VCaP (cell line): ENCODE results near the gene DNASE1.

Experiments used
- H3K27ac ChIP-seq: fragments of 450-650 bp; 2 replicates; pipeline ENCODE4 v1.5.1; 2017
- CTCF ChIP-seq: fragments of 450-650 bp; conservative IDR thresholded peaks from 2 replicates; pipeline ENCODE4 v1.5.1; 2017; ENCODE audit warnings: mild to moderate bottlenecking, moderate library complexity

Gene DNASE1

GRCh38 chr16:3694051-3694450, 39.6 kb downstream of the DNASE1 start:
- peak overlapping the region; percentile 82; the same call in 1 of the 2 replicates for H3K27ac ChIP-seq
- TF ChIP-seq CTCF = no peak

GRCh38 chr16:3695610-3696369, 41.3 kb downstream of the DNASE1 start:
- TF ChIP-seq CTCF = no peak
- peak overlapping the region; percentile 82 for H3K27ac ChIP-seq

- TF ChIP-seq CTCF = no peak
- peak overlapping the region; percentile 82 for H3K27ac ChIP-seq
Observed at GRCh38 chr16:3696425-3697218, 42.1 kb downstream of the DNASE1 start.

GRCh38 chr16:3698941-3699340, 44.5 kb downstream of the DNASE1 start:
- TF ChIP-seq CTCF = no peak
- no peak overlapping the region for H3K27ac ChIP-seq

- no peak for TF ChIP-seq CTCF
- H3K27ac ChIP-seq = no peak overlapping the region
Observed at GRCh38 chr16:3701531-3701930, 47.0 kb downstream of the DNASE1 start.

GRCh38 chr16:3702082-3702481, 47.6 kb downstream of the DNASE1 start:
- TF ChIP-seq CTCF = no peak
- H3K27ac ChIP-seq = no peak overlapping the region

- TF ChIP-seq CTCF = no peak
- H3K27ac ChIP-seq = no peak overlapping the region
Observed at GRCh38 chr16:3706253-3707012, 51.9 kb downstream of the DNASE1 start.
